Measurements from ENCODE around the gene FAM20C.
A peak's percentile ranks its signal among the peaks of the same experiment; 100 is the strongest.

The FAM20C gene

GRCh38 chr7:188727-189500 lies 3.5 kb upstream of the FAM20C start (continued):
- no peak for TF ChIP-seq ZNF530 (tag by site-specific recombination; IDR thresholded peaks at IDR 0.05; ENCODE audit: low read depth)

DNA sequence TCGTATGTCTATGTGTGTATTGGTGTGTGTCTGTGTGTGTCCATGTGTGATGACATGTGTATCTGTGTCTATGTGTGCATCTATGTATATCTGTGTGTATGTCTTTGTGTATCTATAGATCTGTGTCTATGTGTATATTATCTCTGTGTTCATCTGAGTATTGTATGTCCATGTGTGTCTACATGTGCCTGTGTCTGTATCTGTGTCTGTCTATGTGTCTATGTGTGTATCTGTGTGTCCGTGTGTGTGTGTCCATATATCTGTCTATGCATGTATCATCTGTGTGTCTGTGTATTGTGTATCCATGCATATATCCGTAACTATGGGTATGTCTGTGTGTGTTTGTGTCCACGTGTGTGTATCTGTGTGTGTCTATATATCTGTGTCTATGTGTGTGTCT lies 2.7 kb upstream of the FAM20C start:
- Histone ChIP-seq H3K36me3 (ENCODE audit: control insufficient read depth in 2 of 2, insufficient read depth in 1 of 2, low read length in 2 of 2) (peaks cover 0 to 4% of the 10 kb centered on the region in 2 experiments; a peak in 1 of 3 replicates), H3K9me3 (ENCODE audit: control insufficient read depth, insufficient read depth, low read depth, low read length) (no peaks in the 10 kb centered on the region), H3K27ac (ENCODE audit: extremely low read depth, low read depth, low read length) (no peak overlapping the region), H3K4me1 (ENCODE audit: control insufficient read depth, insufficient read depth, low read length) (peaks cover 6% of the 10 kb centered on the region; the same call in 1 of the 2 replicates), H3K4me3 (ENCODE audit: low read depth, low read length) (no peak overlapping the region)
- TF ChIP-seq ZSCAN4 (tag by site-specific recombination; IDR thresholded peaks at IDR 0.05) = 0 out of 2 replicates have a peak, but pooled peaks have one; percentile 24
- no peak for TF ChIP-seq ZFP3 (tag by site-specific recombination; IDR thresholded peaks at IDR 0.05; ENCODE audit: low read depth)
- CTCF ChIA-PET = no interaction called here
- POLR2A ChIA-PET = no interaction called here

DNA sequence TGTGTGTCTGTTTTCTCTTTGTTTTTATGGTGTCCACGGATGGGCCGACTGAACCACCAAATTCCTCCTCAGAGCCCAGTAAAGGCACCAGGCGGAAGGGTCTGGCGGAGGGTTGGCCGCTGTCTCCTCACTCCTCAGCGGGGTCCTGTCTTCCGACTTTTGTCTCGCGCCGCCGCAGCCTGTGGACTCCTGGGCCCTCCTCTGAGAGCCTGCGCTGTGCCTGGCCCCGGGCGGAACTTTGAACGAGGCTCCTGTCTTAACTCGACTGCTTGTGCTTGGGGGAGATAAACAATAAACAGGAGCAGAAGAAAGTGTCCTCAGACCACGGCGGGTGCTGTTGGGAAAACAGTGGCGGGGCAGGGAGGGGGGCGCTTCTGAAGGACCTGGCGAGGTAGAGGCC lies 2.2 kb upstream of the FAM20C start:
- peaks cover 6% of the 10 kb centered on the region; the same call in 1 of the 2 replicates for H3K4me1 ChIP-seq (ENCODE audit: control insufficient read depth, insufficient read depth, low read length)
- no peak overlapping the region for H3K4me3 ChIP-seq (ENCODE audit: low read depth, low read length)
- ChIA-PET POLR2A (no interaction called here), CTCF (no interaction called here)
- peaks cover 0 to 7% of the 10 kb centered on the region in 2 experiments; a peak in 1 of 3 replicates for H3K36me3 ChIP-seq (ENCODE audit: control insufficient read depth in 2 of 2, insufficient read depth in 1 of 2, low read length in 2 of 2)
- TF ChIP-seq ZNF366 (tag by site-specific recombination; conservative IDR thresholded peaks at IDR 0.05) (no peak), ZNF600 (tag by site-specific recombination; IDR thresholded peaks at IDR 0.05) (no peak), YY1 (tag by site-specific recombination; IDR thresholded peaks at IDR 0.05) (no peak), ZBTB26 (tag by site-specific recombination; optimal IDR thresholded peaks at IDR 0.05) (no peak), ZNF354C (tag by site-specific recombination; IDR thresholded peaks at IDR 0.05; ENCODE audit: borderline replicate concordance, low read depth) (no peak), ZFP69B (tag by site-specific recombination; IDR thresholded peaks at IDR 0.05) (no peak)
- TF ChIP-seq, protein P1, sequence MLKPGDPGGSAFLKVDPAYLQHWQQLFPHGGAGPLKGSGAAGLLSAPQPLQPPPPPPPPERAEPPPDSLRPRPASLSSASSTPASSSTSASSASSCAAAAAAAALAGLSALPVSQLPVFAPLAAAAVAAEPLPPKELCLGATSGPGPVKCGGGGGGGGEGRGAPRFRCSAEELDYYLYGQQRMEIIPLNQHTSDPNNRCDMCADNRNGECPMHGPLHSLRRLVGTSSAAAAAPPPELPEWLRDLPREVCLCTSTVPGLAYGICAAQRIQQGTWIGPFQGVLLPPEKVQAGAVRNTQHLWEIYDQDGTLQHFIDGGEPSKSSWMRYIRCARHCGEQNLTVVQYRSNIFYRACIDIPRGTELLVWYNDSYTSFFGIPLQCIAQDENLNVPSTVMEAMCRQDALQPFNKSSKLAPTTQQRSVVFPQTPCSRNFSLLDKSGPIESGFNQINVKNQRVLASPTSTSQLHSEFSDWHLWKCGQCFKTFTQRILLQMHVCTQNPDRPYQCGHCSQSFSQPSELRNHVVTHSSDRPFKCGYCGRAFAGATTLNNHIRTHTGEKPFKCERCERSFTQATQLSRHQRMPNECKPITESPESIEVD (tag by site-specific recombination; IDR thresholded peaks at IDR 0.05) = no peak
- no peak overlapping the region for H3K27ac ChIP-seq (ENCODE audit: extremely low read depth, low read depth, low read length)
- H3K9me3 ChIP-seq (ENCODE audit: control insufficient read depth, insufficient read depth, low read depth, low read length) = no peaks in the 10 kb centered on the region

- peaks cover 6% of the 10 kb centered on the region; the same call in 1 of the 2 replicates for H3K4me1 ChIP-seq (ENCODE audit: control insufficient read depth, insufficient read depth, low read length)
- ChIA-PET POLR2A (interaction anchor here (0.5 to 1.1 kb wide), 5 partner anchors 12 to 42 kb away, joined by 3 to 5 read pairs (median 3); no protein-coding TSS in a partner anchor), CTCF (interaction anchor here (1.1 kb wide), 1 partner anchor 62 kb away, joined by 5 read pairs; no protein-coding TSS in a partner anchor)
- peak overlapping the region; percentile 41; the same call in 1 of the 2 replicates for H3K4me3 ChIP-seq (ENCODE audit: low read depth, low read length)
- H3K27ac ChIP-seq (ENCODE audit: extremely low read depth, low read depth, low read length) = peak overlapping the region; percentile 77; the same call in 1 of the 2 replicates
- H3K9me3 ChIP-seq (ENCODE audit: control insufficient read depth, insufficient read depth, low read depth, low read length) = no peaks in the 10 kb centered on the region
- peaks cover 0 to 19% of the 10 kb centered on the region in 2 experiments; a peak in 2 of 3 replicates for H3K36me3 ChIP-seq (ENCODE audit: control insufficient read depth in 2 of 2, insufficient read depth in 1 of 2, low read length in 2 of 2)
- TF ChIP-seq ZNF19 (tag by site-specific recombination; IDR thresholded peaks at IDR 0.05; ENCODE audit: low read depth) (no peak), GLIS2 (tag by site-specific recombination; IDR thresholded peaks at IDR 0.05) (peak; percentile 83), ZNF692 (tag by site-specific recombination; IDR thresholded peaks at IDR 0.05) (peak; percentile 94), ZBTB8A (tag by site-specific recombination; IDR thresholded peaks at IDR 0.05) (peak; percentile 82), ZNF777 (tag by site-specific recombination; IDR thresholded peaks at IDR 0.05; ENCODE audit: borderline replicate concordance) (peak; percentile 59; the same call in 1 of the 2 replicates), SP7 (tag by site-specific recombination; IDR thresholded peaks at IDR 0.05) (peak; percentile 88), KLF7 (tag by site-specific recombination; IDR thresholded peaks at IDR 0.05; ENCODE audit: borderline replicate concordance) (peak; percentile 55; the same call in 1 of the 2 replicates), ZFP3 (tag by site-specific recombination; IDR thresholded peaks at IDR 0.05; ENCODE audit: low read depth) (no peak), ZNF843 (tag by site-specific recombination; IDR thresholded peaks at IDR 0.05) (peak; percentile 64), OSR2 (tag by site-specific recombination; IDR thresholded peaks at IDR 0.05) (peak; percentile 99), YY1 (tag by site-specific recombination; IDR thresholded peaks at IDR 0.05) (no peak; the same call in 1 of the 2 replicates), GLI4 (tag by site-specific recombination; IDR thresholded peaks at IDR 0.05) (peak; percentile 88; the same call in 1 of the 2 replicates)
These were observed 1.0 kb upstream of the FAM20C start for GRCh38 chr7:191105-191980.
